NCI-H146 treated with DMSO at 0.1 percent for 48 hours (cell line): Measurements from ENCODE around the gene RARS2.

Experiments
- DNase-seq: peaks from one replicate; lab custom pipeline; 2025; ENCODE audit not compliant: unreplicated experiment; lab: John Stamatoyannopoulos, UW

The RARS2 gene

DNA sequence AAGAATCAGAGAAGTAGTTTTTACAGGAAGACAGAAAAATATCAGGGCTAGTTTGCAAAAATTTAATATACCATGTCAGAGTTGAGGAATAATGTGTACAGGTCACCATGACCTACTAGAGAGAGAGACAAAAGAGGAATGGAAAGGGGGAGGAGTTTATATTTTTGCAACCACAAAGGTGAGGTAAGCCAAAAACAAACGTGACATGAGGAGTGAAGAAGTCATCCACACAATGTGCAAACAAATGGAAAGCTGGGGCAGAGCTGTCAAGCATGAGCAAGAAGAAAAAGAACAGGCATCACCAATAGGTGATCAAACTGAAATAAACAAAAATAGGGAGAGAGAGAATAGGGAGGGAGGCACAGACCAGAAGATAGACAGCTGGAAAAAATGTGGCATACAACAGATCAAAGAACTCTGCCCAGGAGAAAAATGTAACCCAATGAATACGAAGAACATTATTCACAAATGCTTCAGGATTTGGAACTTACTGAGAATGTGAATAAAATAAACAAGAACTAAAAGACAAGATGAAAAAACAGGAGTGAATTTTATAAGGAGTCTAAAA, 15.5 kb downstream of the RARS2 start:
- no peak for DNase-seq

- no peak for DNase-seq
Observed at GRCh38 chr6:87573307-87574024, 16.3 kb downstream of the RARS2 start.

DNA sequence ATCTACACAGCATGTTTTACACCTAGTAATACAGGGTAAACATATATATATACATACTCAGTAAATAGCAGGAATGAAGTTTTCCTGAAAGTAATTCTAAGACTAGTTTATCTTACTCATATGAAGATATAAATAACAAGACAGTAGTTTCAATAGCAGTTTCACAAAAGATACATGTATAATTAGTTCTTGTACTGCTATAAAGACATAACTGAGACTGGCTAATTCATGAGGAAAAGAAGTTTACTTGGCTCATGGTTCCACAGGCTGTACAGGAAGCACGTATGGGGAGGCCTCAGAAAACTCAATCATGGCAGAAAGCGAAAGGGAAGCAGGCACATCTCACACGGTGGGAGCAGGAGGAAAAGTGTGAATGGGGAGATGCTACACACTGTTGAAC, 16.9 kb downstream of the RARS2 start:
- DNase-seq = no peak

- no peak for DNase-seq
Observed at GRCh38 chr6:87572021-87572420, 17.8 kb downstream of the RARS2 start.

DNA sequence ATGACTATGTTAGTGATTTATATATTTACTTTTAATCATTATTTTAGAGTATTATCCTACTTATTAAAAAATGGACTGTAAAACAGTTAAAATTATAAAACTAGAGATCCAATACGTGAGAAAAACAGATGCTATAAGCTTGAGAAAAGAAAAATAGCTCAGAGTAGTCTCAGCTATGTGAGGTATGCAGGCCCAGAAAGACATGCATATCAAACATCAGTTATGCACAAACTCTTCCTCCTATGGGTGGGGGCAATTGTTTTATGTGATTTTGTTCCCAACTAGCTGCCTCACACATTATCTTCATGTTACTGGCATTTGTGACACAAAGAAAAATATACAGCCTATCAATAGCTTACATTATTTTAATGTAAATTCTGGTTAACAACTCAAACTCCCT, 28.8 kb downstream of the RARS2 start:
- no peak for DNase-seq

DNA sequence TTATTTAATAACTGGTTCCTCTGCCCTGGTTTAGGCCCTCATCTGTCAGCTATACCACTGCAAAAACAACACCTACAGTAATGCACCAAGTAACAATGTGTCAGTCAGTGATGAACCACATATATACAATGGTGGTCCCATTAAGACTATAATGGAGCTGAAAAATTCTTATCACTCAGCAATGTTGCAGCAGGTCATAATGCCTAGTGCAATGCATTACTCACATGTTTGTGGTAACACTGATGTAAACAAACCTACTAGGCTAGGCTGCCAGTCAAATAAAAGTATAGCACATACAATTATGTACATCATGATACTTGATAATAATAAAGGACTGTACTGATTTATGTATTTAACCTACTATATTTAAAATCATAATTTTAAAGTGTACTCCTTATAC, 31.3 kb downstream of the RARS2 start:
- DNase-seq = no peak

- no peak for DNase-seq
Observed at GRCh38 chr6:87555506-87555905, 34.3 kb downstream of the RARS2 start.

DNA sequence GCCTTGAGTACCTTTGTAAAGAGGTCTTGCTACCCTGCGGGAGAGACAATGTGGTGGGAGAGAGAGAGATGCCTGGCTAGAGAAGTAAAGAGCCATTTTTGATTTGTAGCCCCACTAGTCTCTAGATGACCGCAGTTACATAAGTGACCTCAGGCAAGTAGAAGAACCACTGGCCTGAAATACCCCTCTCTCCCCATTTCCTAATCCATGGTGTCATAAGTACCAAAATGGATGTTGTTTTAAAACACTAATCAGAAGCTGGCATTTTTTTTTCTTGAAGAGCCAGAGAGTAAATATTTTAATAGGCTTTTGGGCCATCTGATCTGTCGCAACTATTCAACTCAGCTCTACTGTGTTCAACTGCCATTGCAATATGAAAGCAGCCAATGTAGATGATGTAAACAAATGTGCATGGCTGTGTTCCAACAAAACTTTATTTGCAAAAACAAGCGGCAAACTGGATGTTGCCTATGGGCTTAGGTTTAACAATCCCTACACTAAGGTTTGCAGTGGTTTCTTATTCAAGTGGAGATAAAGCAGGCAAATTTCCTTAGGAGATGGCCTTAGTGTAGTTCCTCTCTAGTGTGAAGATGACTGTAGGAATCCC, 36.5 kb downstream of the RARS2 start:
- no peak for DNase-seq

DNA sequence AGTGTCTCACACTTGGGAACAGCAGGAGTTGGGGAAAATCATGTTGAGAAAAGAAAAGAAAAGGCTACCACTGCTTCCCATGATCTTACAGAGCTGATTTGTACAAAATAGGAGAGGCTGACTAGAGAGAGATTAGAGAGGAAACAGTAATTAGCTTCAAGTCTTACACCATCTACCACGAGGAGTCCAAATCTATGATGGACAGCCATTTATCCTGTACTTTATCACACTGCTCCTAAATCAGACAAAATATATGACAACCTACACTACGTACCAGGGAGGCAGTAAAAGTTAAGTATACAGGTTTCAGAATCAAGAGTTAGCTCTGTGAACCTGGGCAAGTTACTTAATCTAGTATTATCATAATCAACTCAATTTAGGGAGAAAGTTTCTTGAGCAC, 38.0 kb downstream of the RARS2 start:
- no peak for DNase-seq

GRCh38 chr6:87544474-87544735, 45.4 kb downstream of the RARS2 start:
- DNase-seq = no peak

- DNase-seq = no peak
Observed at GRCh38 chr6:87543696-87544473, 45.9 kb downstream of the RARS2 start.

DNA sequence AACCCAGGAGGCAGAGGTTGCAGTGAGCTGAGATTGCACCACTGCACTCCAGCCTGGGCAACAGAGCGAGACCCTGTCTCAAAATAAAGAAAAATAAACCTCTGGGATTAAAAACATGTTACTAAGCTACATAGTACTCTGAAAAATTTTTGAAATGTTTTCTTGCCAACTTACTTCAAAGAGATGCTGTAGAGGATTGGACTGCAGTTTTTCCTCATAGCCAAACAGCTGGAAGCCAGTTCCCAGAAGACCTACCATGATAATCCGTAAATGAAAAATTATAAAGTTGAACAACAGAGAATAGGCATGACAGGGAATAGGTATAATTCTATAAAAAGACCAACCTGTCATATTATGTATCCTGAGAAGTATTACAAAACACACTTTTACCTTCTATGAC, 48.0 kb downstream of the RARS2 start:
- DNase-seq = no peak

- no peak for DNase-seq
Observed at GRCh38 chr6:87541041-87541440, 48.7 kb downstream of the RARS2 start.

DNA sequence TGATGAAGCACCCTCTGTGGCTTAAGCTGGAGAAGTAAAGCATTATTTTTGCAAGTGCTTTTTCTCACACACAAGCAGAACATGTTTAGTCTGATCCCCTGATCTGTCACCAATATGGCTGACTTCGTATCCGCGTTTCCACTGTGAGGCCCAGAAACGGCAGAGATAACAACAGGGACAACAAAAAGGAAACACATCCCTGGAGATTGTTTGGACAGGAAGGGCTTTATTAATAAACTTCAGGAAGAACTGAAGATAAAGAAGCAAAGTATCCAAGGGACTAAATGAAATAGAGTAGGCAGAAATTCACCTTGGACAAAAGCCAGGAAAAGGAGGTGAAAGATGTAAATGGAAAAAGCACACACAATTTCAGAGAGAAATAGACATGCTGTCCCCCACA, 49.2 kb downstream of the RARS2 start:
- DNase-seq = no peak

DNA sequence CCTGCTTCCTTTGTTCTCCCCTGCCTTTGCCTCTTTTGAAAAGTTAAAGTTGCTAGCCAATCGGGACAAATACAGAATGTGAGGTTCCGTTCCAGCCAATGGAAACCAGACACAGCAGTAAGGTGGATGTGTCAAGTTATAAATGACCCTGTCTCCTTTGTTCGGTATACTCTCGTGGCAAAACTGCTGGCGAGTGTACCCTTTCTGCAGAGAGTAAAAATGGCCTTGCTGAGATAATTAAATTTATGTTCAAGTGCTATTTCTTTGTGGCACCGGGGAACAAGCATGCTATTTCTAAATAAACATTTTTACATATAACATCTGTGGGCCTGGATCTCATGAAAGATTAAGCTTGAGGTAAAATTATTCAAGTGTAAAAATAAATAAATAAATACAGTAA, 50.2 kb downstream of the RARS2 start:
- no peak for DNase-seq

DNA sequence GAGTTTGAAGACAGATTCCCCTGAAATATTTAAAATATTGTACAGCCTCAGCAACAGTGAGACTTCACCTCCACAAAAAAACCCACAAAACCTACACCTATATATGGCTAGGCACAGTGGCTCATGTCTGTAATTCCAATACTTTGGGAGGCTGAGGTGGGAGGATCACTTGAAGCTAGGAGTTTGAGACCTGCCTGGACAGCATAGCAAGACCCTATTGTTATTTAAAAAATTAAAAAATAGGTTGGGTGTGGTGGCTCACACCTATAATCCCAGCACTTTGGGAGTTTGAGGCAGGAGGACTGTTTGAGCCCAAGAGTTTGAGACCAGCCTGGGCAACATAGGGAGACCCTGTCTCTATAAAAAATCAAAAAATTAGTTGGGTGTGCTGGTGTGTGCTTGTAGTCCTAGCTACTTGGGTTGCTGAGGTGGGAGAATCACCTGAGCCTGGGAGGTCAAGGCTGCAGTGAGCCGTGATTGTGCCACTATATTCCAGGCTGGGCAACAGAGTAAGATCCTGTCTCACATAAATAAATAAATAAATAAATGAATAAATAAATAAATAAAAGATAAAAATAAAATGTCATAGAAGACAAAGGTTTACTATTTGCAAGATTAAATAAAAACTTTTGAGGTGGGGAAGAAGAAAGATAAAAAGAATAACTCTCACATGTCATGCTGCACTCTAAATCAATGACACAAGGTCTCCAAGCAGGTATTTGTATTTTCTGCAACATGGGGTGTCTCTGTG, 51.1 kb downstream of the RARS2 start:
- no peak for DNase-seq

DNA sequence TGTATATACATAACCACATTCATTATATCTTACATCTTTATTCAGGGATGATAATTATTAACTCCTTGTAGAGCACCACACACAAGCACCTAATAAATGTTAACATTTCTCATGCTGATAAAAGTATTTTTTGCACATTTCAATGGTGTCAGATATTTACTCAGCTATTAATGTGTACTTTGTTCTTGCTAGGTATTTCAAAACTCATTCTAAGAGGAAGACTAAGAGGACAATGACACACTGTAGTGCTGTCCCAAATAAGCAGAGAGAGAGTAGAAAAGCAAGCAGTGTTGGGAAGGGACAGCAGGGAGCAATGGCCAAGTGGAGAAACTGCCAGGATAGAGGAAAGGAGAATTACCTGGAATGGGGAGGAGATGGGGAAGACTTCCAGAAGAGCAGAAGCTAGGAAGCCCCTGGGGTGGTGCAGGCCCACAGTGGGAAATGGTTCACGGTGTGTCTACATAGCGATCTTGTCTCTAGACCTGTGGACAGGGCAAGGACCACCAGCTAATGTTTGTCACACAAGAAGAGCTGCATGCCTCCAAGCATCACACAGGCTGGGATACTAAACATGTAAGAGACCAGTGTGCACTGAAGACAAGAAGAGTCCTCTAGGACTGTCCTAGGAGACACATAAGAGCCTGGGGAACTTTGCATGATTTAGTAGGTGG, 55.3 kb downstream of the RARS2 start:
- DNase-seq = no peak

DNA sequence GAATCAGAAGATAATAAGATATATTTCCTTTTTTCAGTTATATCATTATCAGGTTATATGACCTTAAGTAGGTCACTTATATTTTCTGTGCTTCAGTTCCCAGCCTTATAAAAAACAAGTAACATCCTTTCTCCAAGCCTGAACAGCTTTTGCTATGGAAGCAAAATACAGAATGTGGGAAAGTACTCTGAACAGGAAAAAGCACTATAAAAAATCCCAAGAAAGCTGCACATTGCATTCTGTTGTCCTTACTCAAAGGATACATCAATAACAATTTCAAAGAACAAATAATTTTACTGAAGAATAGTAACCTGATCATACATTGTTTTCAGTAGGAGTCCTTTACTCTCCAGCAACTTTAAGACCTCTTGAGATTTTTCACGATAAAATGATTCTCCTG, 60.6 kb downstream of the RARS2 start:
- no peak for DNase-seq

DNA sequence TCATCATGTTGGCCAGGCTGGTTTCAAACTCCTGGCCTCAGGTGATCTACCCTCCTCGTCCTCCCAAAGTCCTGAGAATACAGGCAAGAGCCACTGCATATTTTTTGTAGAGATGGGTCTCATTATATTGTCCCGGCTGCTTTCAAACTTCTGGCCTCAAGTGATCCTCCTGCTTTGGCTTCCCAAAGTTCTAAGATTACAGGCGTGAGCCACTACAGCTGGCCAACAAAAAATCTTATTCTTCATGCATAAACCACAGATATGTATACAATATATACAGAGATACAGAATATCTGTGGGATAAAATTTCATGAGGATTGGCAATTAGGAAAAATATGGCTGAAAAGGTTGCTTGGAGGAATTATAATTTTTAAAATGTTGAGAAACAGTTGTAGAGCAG, 67.1 kb downstream of the RARS2 start:
- no peak for DNase-seq

GRCh38 chr6:87518453-87518852, 71.3 kb downstream of the RARS2 start:
- no peak for DNase-seq

- no peak for DNase-seq
Observed at GRCh38 chr6:87514831-87515230, 75.0 kb downstream of the RARS2 start.
